Glutamatergic neuron (in vitro differentiated cells): ENCODE data around the gene LYRM4. TPM values are rescaled to one million over a fixed set of nuclear protein-coding genes. Genes with fewer than 3 reads are reported as not detected.

ENCODE experiments used
- DNase-seq: peaks from one replicate; pipeline ENCODE4 v3.0.0; 2022
- H3K27ac Mint-ChIP-seq: one replicate; pipeline ENCODE4 v1.8.0; 2020; ENCODE audit warnings: mild to moderate bottlenecking, mixed read lengths, inconsistent platforms; ENCODE audit not compliant: unreplicated experiment
- H3K27me3 Mint-ChIP-seq: one replicate; pipeline ENCODE4 v1.8.0; 2020; ENCODE audit warnings: mild to moderate bottlenecking, moderate library complexity, mixed read lengths, inconsistent platforms; ENCODE audit not compliant: unreplicated experiment
- H3K36me3 Mint-ChIP-seq: one replicate; pipeline ENCODE4 v1.8.0; 2020; ENCODE audit warnings: mild to moderate bottlenecking, mixed read lengths, inconsistent platforms; ENCODE audit not compliant: unreplicated experiment
- H3K4me1 Mint-ChIP-seq: one replicate; pipeline ENCODE4 v1.8.0; 2020; ENCODE audit warnings: mild to moderate bottlenecking, low read depth, mixed read lengths, inconsistent platforms; ENCODE audit not compliant: unreplicated experiment
- H3K4me3 Mint-ChIP-seq: one replicate; pipeline ENCODE4 v1.8.0; 2020; ENCODE audit warnings: mild to moderate bottlenecking, mixed read lengths, inconsistent platforms; ENCODE audit not compliant: unreplicated experiment
- H3K9me3 Mint-ChIP-seq: one replicate; pipeline ENCODE4 v1.8.0; 2020; ENCODE audit warnings: mild to moderate bottlenecking, moderate library complexity, mixed read lengths, inconsistent platforms; ENCODE audit not compliant: unreplicated experiment
- CTCF ChIP-seq: fragments of 200-600 bp; sonication (generic); IDR thresholded peaks from one replicate; pipeline ENCODE4 v1.5.0; 2021; ENCODE audit not compliant: partially characterized antibody, unreplicated experiment
- total RNA-seq: library from RNA; stranded (reverse); fragmentation: NEBNext Ultra II Directional; extraction: Animal tissue kit (Norgen Biotek cat#: 25700); gene quantifications from one replicate; pipeline ENCODE4 v1.2.1, GENCODE V29; 2021; ENCODE audit not compliant: unreplicated experiment

Gene LYRM4
- total RNA-seq, 1 donor from 2014 or later, result 29.5 TPM

GRCh38 chr6:5172897-5173474 lies 87.8 kb downstream of the LYRM4 start:
- no peak for DNase-seq
- H3K36me3 Mint-ChIP-seq, result no peaks in the 10 kb centered on the region
- no peak for TF ChIP-seq CTCF
- no peaks in the 10 kb centered on the region for H3K27me3 Mint-ChIP-seq
- no peaks in the 10 kb centered on the region for H3K9me3 Mint-ChIP-seq
- peaks cover 29% of the 10 kb centered on the region for H3K4me1 Mint-ChIP-seq
- no peak overlapping the region for H3K27ac Mint-ChIP-seq
- H3K4me3 Mint-ChIP-seq, result no peak overlapping the region

- DNase-seq, result no peak
- no peak for TF ChIP-seq CTCF
- no peak overlapping the region for H3K27ac Mint-ChIP-seq
- no peaks in the 10 kb centered on the region for H3K36me3 Mint-ChIP-seq
- H3K4me3 Mint-ChIP-seq, result peak overlapping the region; percentile 12
- peaks cover 29% of the 10 kb centered on the region for H3K4me1 Mint-ChIP-seq
- H3K27me3 Mint-ChIP-seq, result no peaks in the 10 kb centered on the region
- no peaks in the 10 kb centered on the region for H3K9me3 Mint-ChIP-seq
These were observed 88.6 kb downstream of the LYRM4 start for GRCh38 chr6:5172041-5172653.

- H3K27me3 Mint-ChIP-seq, result no peaks in the 10 kb centered on the region
- peaks cover 13% of the 10 kb centered on the region for H3K4me1 Mint-ChIP-seq
- H3K9me3 Mint-ChIP-seq, result no peaks in the 10 kb centered on the region
- no peak for DNase-seq
- no peak overlapping the region for H3K27ac Mint-ChIP-seq
- no peak for TF ChIP-seq CTCF
- no peaks in the 10 kb centered on the region for H3K36me3 Mint-ChIP-seq
- H3K4me3 Mint-ChIP-seq, result no peak overlapping the region
These were observed 93.2 kb downstream of the LYRM4 start for GRCh38 chr6:5167501-5167900.

DNA sequence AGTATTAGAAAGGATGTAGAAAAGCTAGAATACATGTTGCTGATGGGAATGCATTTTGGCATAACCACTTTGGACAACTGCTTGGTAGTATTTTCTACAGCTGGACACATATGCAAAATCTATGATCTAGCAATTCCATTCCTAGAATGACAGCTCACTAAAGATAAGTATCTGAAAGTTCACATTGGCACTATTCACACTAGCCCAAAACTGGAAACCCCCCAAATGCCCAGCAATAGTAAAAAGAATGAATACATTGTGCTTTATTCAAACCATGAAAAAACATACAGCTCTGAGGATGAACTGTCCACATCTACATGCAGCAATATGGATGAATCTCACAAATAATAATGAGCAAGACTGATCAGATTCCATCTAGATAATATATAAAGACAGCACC lies 96.7 kb downstream of the LYRM4 start:
- H3K9me3 Mint-ChIP-seq, result no peaks in the 10 kb centered on the region
- no peak overlapping the region for H3K4me3 Mint-ChIP-seq
- no peaks in the 10 kb centered on the region for H3K27me3 Mint-ChIP-seq
- H3K36me3 Mint-ChIP-seq, result no peaks in the 10 kb centered on the region
- TF ChIP-seq CTCF, result no peak
- no peak overlapping the region for H3K27ac Mint-ChIP-seq
- peaks cover 10% of the 10 kb centered on the region for H3K4me1 Mint-ChIP-seq
- no peak for DNase-seq

GRCh38 chr6:5163247-5163646 lies 97.5 kb downstream of the LYRM4 start:
- no peak overlapping the region for H3K4me3 Mint-ChIP-seq
- no peaks in the 10 kb centered on the region for H3K27me3 Mint-ChIP-seq
- no peaks in the 10 kb centered on the region for H3K9me3 Mint-ChIP-seq
- peaks cover 10% of the 10 kb centered on the region for H3K4me1 Mint-ChIP-seq
- no peak overlapping the region for H3K27ac Mint-ChIP-seq
- no peak for DNase-seq
- no peak for TF ChIP-seq CTCF
- H3K36me3 Mint-ChIP-seq, result no peaks in the 10 kb centered on the region
